Stimulated activated CD4-positive, alpha-beta T cell treated with anti-CD3 and anti-CD28 coated beads, Interleukin-4, amount 100 ng/mL, for 48 hours (primary cell): ENCODE data around the gene MACC1.
"Not testable (repeated sequence)": the region's sequence is repeated elsewhere in the genome, so short reads cannot be mapped to it uniquely, and the experiment has no call there.

Experiments
- DNase-seq, 2 donors: peaks; one replicate each; pipeline ENCODE4 v3.0.0-alpha.2; 2020; ENCODE audit warnings: low read depth in 2 of 2

Gene MACC1

GRCh38 chr7:20129920-20130319, 87.3 kb downstream of the MACC1 start:
- no peak for DNase-seq

- no peak for DNase-seq
Measured at GRCh38 chr7:20128001-20128400, 89.2 kb downstream of the MACC1 start.

GRCh38 chr7:20126060-20126459, 91.1 kb downstream of the MACC1 start:
- DNase-seq, result not testable (repeated sequence)

- not testable (repeated sequence) for DNase-seq
Measured at GRCh38 chr7:20124087-20124486, 93.1 kb downstream of the MACC1 start.

- DNase-seq, result not testable (repeated sequence)
Measured at GRCh38 chr7:20122653-20123316, 94.4 kb downstream of the MACC1 start.

GRCh38 chr7:20122073-20122472, 95.1 kb downstream of the MACC1 start:
- no peak for DNase-seq

GRCh38 chr7:20121404-20121803, 95.8 kb downstream of the MACC1 start:
- no peak for DNase-seq

GRCh38 chr7:20120611-20121168, 96.5 kb downstream of the MACC1 start:
- DNase-seq, result not testable (repeated sequence)

GRCh38 chr7:20116869-20117268, 100.3 kb downstream of the MACC1 start:
- no peak for DNase-seq

GRCh38 chr7:20114468-20114867, 102.7 kb downstream of the MACC1 start:
- no peak for DNase-seq

- no peak for DNase-seq
Measured at GRCh38 chr7:20113427-20114027, 103.7 kb downstream of the MACC1 start.

- DNase-seq, result no peak
Measured at GRCh38 chr7:20112696-20113095, 104.5 kb downstream of the MACC1 start.

- no peak for DNase-seq
Measured at GRCh38 chr7:20111821-20112542, 105.2 kb downstream of the MACC1 start.

- no peak for DNase-seq
Measured at GRCh38 chr7:20107582-20107981, 109.6 kb downstream of the MACC1 start.

GRCh38 chr7:20104696-20105095, 112.5 kb downstream of the MACC1 start:
- no peak for DNase-seq

GRCh38 chr7:20102982-20103381, 114.2 kb downstream of the MACC1 start:
- no peak for DNase-seq

- no peak for DNase-seq
Measured at GRCh38 chr7:20095862-20096261, 121.3 kb downstream of the MACC1 start.

GRCh38 chr7:20095436-20095835, 121.7 kb downstream of the MACC1 start:
- no peak for DNase-seq

GRCh38 chr7:20089431-20089830, 127.8 kb downstream of the MACC1 start:
- DNase-seq, result no peak

GRCh38 chr7:20085086-20085485, 132.1 kb downstream of the MACC1 start:
- DNase-seq, result no peak
